ENCODE data around the gene AJM1. TPM values are rescaled to one million over a fixed set of nuclear protein-coding genes. Genes with fewer than 3 reads are reported as not detected.
"Not testable (repeated sequence)": the region's sequence is repeated elsewhere in the genome, so short reads cannot be mapped to it uniquely, and the experiment has no call there.

Gene AJM1
- total RNA-seq, 4 donors from 2014 or later: 0.72 to 2.5 (median 0.78) TPM

DNA sequence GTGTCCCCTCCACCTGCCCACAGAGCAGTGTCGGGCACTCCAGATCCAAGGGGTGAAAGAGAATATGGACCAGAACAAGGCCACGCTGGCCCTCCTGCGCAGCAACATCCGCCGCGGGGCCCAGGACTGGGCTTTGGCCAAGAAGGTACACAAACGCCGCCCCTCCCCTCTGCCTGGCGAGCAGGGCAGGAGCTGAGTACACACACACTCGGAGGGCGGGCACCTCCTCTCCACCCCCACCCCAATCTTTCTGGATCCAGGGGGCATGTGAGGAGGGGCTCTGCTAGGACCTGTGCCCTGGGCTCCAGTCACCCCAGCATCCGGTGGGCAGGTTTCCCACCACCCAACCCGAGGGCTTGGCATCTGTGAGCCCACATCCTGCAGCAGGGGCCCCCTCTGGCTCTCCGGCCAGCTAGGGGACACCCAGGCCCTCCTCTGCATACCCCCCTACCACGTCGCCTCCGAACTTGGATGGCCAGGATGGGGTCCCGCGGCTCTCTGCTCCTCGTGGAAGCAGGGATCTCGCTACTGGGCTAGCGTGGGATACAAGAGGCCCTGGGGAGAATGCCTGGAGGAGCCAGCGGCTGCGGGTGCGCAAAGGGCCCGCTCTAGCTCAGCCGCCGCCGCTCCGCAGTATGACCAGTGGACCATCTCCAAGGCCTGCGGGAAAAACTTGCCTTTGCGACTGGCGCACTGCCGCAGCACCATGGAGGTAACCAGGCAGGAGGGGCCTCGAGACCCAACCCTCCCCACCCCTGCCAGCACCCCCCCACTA lies 43.0 kb upstream of the AJM1 start:
- no peak for ATAC-seq (ENCODE audit: low FRiP score)
- TF ChIP-seq, protein P1, sequence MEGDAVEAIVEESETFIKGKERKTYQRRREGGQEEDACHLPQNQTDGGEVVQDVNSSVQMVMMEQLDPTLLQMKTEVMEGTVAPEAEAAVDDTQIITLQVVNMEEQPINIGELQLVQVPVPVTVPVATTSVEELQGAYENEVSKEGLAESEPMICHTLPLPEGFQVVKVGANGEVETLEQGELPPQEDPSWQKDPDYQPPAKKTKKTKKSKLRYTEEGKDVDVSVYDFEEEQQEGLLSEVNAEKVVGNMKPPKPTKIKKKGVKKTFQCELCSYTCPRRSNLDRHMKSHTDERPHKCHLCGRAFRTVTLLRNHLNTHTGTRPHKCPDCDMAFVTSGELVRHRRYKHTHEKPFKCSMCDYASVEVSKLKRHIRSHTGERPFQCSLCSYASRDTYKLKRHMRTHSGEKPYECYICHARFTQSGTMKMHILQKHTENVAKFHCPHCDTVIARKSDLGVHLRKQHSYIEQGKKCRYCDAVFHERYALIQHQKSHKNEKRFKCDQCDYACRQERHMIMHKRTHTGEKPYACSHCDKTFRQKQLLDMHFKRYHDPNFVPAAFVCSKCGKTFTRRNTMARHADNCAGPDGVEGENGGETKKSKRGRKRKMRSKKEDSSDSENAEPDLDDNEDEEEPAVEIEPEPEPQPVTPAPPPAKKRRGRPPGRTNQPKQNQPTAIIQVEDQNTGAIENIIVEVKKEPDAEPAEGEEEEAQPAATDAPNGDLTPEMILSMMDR (IDR thresholded peaks at IDR 0.05): no peak
- DNase-seq (ENCODE audit: low spot score): no peak

DNA sequence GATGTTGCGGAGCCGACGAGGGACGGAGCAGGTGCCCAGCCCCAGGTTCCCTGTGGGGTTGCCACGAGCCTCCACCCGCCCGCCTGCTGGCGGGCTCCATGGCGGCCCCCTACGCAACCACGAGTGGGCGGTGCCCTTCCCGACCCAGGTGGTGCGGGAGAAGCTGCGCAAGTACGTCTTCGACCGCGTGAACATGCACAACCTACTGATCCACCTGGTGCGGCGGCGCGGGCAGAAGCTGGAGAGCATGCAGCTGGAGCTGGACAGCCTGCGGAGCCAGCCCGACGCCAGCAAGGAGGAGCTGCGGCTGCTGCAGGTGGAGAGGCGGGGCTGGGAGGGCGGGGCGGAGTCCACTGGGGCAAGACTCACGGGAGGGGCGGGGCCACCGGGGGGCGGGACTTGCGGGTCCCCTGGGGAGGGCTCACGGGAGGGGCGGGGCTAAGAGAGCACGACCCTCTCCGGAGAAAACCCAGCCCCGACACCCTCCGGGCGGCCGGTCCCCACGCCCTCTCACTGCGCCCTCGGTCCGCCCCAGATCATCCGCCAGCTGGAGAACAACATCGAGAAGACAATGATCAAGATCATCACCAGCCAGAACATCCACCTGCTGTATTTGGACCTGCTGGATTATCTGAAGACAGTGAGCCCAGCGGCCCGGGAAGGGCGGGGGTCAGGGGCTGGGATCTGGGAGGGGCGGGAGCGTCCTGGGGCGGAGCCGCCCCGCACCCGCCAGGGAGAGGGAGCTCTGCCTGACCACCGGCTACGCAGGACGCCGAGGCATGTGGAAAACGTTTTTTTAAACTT lies 42.2 kb upstream of the AJM1 start:
- peak; percentile 90 for ATAC-seq (ENCODE audit: low FRiP score)
- DNase-seq (ENCODE audit: low spot score): peak; percentile 65
- TF ChIP-seq, protein P1 (IDR thresholded peaks at IDR 0.05): no peak

DNA sequence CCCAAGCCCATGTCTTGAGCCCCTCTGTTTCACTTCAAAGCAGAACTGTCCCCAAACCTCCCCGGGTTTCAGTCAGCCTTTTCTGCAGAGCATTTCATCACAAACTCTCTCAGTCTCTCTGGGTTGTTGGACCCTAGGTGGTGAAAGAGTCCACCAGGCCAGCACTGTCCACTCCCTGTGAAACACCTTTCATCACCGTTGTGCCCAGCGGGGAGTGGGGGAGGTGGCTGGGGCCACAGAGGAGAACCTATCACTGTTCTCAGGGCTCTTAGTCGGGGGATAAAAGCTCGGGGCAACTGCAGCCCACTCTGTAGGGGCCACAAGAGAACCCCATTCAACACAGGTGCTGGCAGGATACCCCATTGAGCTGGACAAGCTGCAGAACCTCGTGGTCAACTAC lies 40.0 kb upstream of the AJM1 start:
- DNase-seq (ENCODE audit: low spot score): no peak
- TF ChIP-seq, protein P1 (IDR thresholded peaks at IDR 0.05): no peak
- no peak for ATAC-seq (ENCODE audit: low FRiP score)

DNA sequence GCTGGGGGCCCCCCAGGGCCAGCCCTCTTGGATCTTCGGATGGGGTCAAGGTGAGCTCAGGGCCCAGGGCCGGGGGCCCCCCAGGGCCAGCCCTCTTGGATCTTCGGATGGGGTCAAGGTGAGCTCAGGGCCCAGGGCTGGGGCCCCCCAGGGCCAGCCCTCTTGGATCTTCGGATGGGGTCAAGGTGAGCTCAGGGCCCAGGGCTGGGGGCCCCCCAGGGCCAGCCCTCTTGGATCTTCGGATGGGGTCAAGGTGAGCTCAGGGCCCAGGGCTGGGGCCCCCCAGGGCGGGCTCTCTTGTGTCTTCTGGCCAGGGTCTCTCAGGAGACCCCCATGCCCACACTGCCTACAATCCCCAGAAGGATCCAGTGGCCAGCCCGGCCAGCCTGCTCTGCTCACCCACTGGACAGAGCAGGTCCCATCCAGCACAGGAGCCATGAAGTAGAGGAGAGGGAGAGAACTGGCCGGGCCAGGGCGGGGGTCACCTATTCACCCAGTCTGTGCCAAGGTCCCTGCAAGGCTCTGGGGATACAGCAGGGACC lies 39.2 kb upstream of the AJM1 start:
- ATAC-seq (ENCODE audit: low FRiP score); DNase-seq (ENCODE audit: low spot score): not testable (repeated sequence)

DNA sequence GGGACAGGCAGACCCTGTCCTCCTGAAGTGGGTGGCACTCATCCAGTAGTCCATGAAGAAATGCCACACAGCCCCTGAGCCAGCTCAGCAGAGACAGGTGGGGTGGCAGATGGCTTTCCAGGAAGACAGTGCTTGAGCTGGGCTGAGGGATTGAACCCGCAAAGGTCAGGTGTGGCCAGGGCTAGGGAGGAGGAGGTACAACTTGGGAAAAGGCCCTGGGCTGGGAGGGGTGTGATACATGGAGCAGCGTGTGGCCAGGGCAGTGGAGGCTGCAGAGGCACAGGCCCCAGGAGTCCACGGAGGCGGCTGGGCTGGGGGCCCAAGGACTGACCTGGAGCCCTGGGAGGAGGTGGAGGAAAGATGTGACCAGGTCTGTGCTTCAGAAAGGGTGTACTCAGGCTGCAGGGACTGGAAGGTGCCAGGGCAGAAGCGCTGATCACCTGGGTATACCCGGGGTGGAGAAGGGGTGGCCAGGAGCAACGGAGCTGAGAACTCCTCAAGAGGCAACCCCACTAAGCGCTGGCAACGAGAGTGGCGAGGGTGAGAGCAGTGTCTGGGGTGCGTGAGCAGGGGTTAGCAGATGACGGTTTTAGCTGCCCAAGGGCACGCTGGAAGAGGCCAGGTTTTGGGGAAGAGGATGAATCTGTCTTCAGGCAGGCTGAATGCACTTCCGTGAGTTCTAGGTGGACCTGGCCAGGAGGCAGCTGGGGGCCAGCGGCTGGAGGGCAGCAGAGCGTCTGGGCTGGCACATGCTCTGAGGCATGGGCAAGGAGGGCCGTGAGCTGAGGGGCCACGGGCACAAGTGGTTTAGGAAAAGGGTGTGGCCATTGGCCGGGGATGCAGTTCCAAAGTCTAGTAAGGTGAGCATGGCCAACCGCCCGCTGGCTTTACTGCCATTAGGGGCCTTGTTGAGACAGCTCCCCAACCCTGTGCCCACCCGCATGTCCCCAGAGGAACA lies 38.4 kb upstream of the AJM1 start:
- no peak for ATAC-seq (ENCODE audit: low FRiP score)
- no peak for DNase-seq (ENCODE audit: low spot score)
- TF ChIP-seq, protein P1 (IDR thresholded peaks at IDR 0.05): no peak

DNA sequence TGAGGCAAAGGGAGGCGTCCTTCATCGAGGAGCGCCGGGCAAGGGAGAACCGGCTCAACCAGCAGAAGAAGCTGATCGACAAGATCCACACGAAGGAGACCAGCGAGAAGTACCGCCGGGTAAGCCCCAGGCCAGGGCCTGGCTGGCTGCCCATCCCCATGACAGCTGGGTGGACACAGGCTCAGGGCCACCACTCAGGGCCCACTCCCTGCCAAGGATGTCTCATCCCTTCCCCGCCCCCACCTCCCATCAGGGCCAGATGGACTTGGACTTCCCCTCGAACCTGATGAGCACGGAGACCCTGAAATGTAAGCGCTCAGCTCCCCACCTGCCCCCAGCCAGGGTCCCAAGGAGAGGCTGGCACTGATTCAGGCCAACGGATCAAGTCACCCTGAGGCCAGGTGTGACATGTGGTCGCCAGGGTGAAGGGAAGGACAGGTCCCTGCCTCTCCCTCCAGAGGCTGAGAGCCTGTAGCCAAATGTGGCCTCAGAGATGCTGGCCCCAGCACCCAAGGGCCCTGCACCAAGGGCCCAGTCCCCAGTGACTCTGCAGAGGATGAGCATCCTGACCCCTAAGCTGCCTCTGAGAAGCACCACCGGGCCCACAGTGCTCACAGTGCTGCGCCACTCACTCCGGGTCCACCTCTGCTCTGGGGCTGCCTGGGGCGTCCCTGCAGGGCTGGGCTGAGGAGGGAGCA lies 37.6 kb upstream of the AJM1 start:
- DNase-seq (ENCODE audit: low spot score): no peak
- TF ChIP-seq, protein P1 (IDR thresholded peaks at IDR 0.05): no peak
- no peak for ATAC-seq (ENCODE audit: low FRiP score)
